HepG2 (cell line): Measurements from ENCODE around the gene TPRG1L. TPM values are rescaled to one million over a fixed set of nuclear protein-coding genes. Genes with fewer than 3 reads are reported as not detected.

ENCODE experiments used
- CBX1 ChIP-seq: IDR thresholded peaks from one replicate; pipeline ENCODE4 v1.6.1; 2016; ENCODE audit warnings: antibody characterized with exemption, low read depth
- CHCHD3 ChIP-seq: sonication (generic); formaldehyde crosslinking; IDR thresholded peaks from 2 replicates; pipeline ENCODE4 v1.8.0; 2022; ENCODE audit warnings: mild to moderate bottlenecking, missing genetic modification reagents, moderate library complexity
- CREBL2 ChIP-seq: sonication (generic); formaldehyde crosslinking; IDR thresholded peaks from 2 replicates; pipeline ENCODE4 v1.8.1; 2023; ENCODE audit warnings: missing genetic modification reagents, mild to moderate bottlenecking, borderline replicate concordance
- KLF9 ChIP-seq: IDR thresholded peaks from 2 replicates; pipeline ENCODE4 v1.6.1; 2016; ENCODE audit warnings: low read depth
- NFYC ChIP-seq: IDR thresholded peaks from 2 replicates; pipeline ENCODE4 v1.6.1; 2016; ENCODE audit warnings: missing genetic modification reagents, missing compliant biosample characterization
- NRL ChIP-seq: sonication (generic); formaldehyde crosslinking; IDR thresholded peaks from 2 replicates; pipeline ENCODE4 v1.5.0; 2020; ENCODE audit warnings: missing genetic modification reagents, mild to moderate bottlenecking, moderate library complexity, borderline replicate concordance
- PRDM4 ChIP-seq: sonication (generic); formaldehyde crosslinking; IDR thresholded peaks from 2 replicates; pipeline ENCODE4 v1.9.0; 2021; ENCODE audit warnings: missing genetic modification reagents, borderline replicate concordance
- SIX1 ChIP-seq: sonication (generic); formaldehyde crosslinking; IDR thresholded peaks from 2 replicates; pipeline ENCODE4 v1.4.0; 2020; ENCODE audit warnings: missing genetic modification reagents, borderline replicate concordance
- SMAD1 ChIP-seq: sonication (generic); formaldehyde crosslinking; IDR thresholded peaks from 2 replicates; pipeline ENCODE4 v1.4.0; 2020; ENCODE audit warnings: missing genetic modification reagents, low read depth, mild to moderate bottlenecking, borderline replicate concordance
- TFE3 ChIP-seq: IDR thresholded peaks from 2 replicates; pipeline ENCODE4 v1.6.1; 2016
- ZKSCAN5 ChIP-seq: sonication (generic); formaldehyde crosslinking; IDR thresholded peaks from 2 replicates; pipeline ENCODE4 v1.5.1; 2020; ENCODE audit warnings: mild to moderate bottlenecking, missing genetic modification reagents
- ZNF205 ChIP-seq: IDR thresholded peaks from 2 replicates; pipeline ENCODE4 v1.6.1; 2018; ENCODE audit warnings: missing biosample characterization, missing genetic modification reagents
- ZNF280D ChIP-seq: sonication (generic); formaldehyde crosslinking; IDR thresholded peaks from 2 replicates; pipeline ENCODE4 v1.5.1; 2020; ENCODE audit warnings: mild to moderate bottlenecking, missing genetic modification reagents
- ZNF383 ChIP-seq: sonication (generic); formaldehyde crosslinking; IDR thresholded peaks from 2 replicates; pipeline ENCODE4 v1.4.0; 2020; ENCODE audit warnings: missing genetic modification reagents, mild to moderate bottlenecking, borderline replicate concordance
- ZNF44 ChIP-seq: sonication (generic); formaldehyde crosslinking; IDR thresholded peaks from 2 replicates; pipeline ENCODE4 v1.5.1; 2020; ENCODE audit warnings: mild to moderate bottlenecking, missing genetic modification reagents
- ZNF512 ChIP-seq: sonication (generic); formaldehyde crosslinking; IDR thresholded peaks from 2 replicates; pipeline ENCODE4 v1.4.0; 2020; ENCODE audit warnings: mild to moderate bottlenecking, missing genetic modification reagents
- ZNF740 ChIP-seq: sonication (generic); formaldehyde crosslinking; IDR thresholded peaks from 2 replicates; pipeline ENCODE4 v1.4.0; 2020; ENCODE audit warnings: missing genetic modification reagents
- ZNF749 ChIP-seq: sonication (generic); formaldehyde crosslinking; IDR thresholded peaks from 2 replicates; pipeline ENCODE4 v1.8.0; 2022; ENCODE audit warnings: mild to moderate bottlenecking, missing genetic modification reagents, moderate library complexity, borderline replicate concordance
- ZNF775 ChIP-seq: sonication (generic); formaldehyde crosslinking; IDR thresholded peaks from 2 replicates; pipeline ENCODE4 v1.4.0; 2020; ENCODE audit warnings: missing genetic modification reagents, mild to moderate bottlenecking, moderate library complexity, borderline replicate concordance
- ZNF780A ChIP-seq: sonication (generic); formaldehyde crosslinking; IDR thresholded peaks from 2 replicates; pipeline ENCODE4 v1.8.0; 2022; ENCODE audit warnings: mild to moderate bottlenecking, missing genetic modification reagents, moderate library complexity
- polyA plus RNA-seq, 8 experiments: library from polyadenylated mRNA; depleted of rRNA in 3 of 8; stranded (reverse) in 7 of 8; unstranded in 1 of 8; fragments of >200 nt; fragmentation: Illumina TruSeq in 4 of 8; extraction: Trizol in 4 of 8; gene quantifications; 2 replicates each; pipeline versions ENCODE4 v1.2.1 to v1.2.3, GENCODE V29; 2011 to 2016; ENCODE audit warnings: low read depth in 4 of 8, missing spikeins in 1 of 8, mixed read lengths in 1 of 8; ENCODE audit not compliant: insufficient read depth in 1 of 8
- total RNA-seq, 5 experiments: library from RNA; depleted of rRNA; stranded (reverse); fragments of >200 nt; fragmentation: Illumina TruSeq; extraction: Trizol; gene quantifications; 2 replicates each; pipeline ENCODE4 v1.2.3, GENCODE V29; 2016; ENCODE audit warnings: low read depth in 1 of 5

Gene TPRG1L
- total and polyA plus RNA-seq, 2 of the 13 experiments (the other 11 are each of a cell fraction or from before 2014, with no cell fraction given) = 21.3 to 37.4 TPM

- TF ChIP-seq CREBL2 (CRISPR knock-in tag) = no peak
- peak; percentile 45; the same call in 1 of the 2 replicates for TF ChIP-seq TFE3 (CRISPR knock-in tag)
- TF ChIP-seq ZKSCAN5 (CRISPR knock-in tag) = no peak
- no peak for TF ChIP-seq CHCHD3 (CRISPR knock-in tag)
- no peak for TF ChIP-seq CBX1
- no peak for TF ChIP-seq ZNF780A (CRISPR knock-in tag)
- TF ChIP-seq NRL (CRISPR knock-in tag) = 0 out of 2 replicates have a peak, but pooled peaks have one; percentile 22
- TF ChIP-seq NFYC (CRISPR knock-in tag) = no peak
- no peak for TF ChIP-seq ZNF512
- no peak for TF ChIP-seq SIX1 (CRISPR knock-in tag)
- TF ChIP-seq KLF9 = no peak
- no peak for TF ChIP-seq ZNF749
- 0 out of 2 replicates have a peak, but pooled peaks have one; percentile 46 for TF ChIP-seq ZNF280D (CRISPR knock-in tag)
- TF ChIP-seq PRDM4 (CRISPR knock-in tag) = no peak
- no peak for TF ChIP-seq SMAD1 (CRISPR knock-in tag)
- no peak for TF ChIP-seq ZNF383 (CRISPR knock-in tag)
- TF ChIP-seq ZNF205 = 0 out of 2 replicates have a peak, but pooled peaks have one; percentile 68
- peak; percentile 77; the same call in 1 of the 2 replicates for TF ChIP-seq ZNF740 (CRISPR knock-in tag)
- TF ChIP-seq ZNF775 (CRISPR knock-in tag) = no peak
- TF ChIP-seq ZNF44 = no peak
Measured at GRCh38 chr1:3668585-3669300, 43.9 kb downstream of the TPRG1L start (continued).
